ENCODE measurements around the gene SCGB1A1. TPM values are rescaled to one million over a fixed set of nuclear protein-coding genes. Genes with fewer than 3 reads are reported as not detected.
A peak's percentile ranks its signal among the peaks of the same experiment; 100 is the strongest.

The SCGB1A1 gene
- total and polyA plus RNA-seq, 8 donors: 3.5 to 397 (median 19.0) TPM

DNA sequence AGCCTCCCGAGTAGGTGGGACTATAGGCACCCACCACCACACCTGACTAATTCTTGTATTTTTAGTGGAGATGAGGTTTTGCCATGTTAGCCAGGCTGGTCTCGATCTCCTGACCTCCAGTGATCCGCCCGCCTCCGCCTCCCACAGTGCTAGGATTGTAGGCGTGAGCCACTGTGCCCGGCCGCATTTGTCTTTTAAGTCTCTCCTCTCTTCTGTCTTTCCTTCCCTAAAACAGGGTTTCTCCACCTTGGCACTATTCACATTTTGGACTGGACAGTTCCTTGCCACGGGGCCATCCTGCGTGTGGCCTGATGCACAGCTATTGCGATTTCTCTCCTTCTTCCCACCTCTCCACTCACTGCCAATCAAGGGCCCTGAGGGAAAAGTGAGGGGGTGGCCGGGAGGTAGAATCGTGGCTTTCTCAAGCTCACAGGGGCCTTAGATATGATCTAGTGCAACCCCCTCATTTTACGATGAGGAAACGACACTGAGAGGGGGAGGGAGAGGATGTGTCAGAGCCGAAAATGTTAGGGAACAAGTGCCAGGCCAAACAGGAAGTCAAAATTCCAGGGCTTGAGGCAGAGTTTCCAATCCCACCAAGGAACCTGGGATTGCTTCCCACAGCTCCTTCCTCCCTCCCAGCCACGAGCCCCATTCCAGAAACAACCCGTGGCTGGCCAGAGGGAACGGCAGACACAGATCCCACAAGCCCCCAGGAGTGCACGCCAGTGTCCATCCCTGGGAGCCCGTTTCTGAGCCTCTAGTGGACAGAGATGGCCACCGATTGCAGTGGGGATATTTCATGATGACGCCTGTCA lies 21.2 kb downstream of the SCGB1A1 start:
- peak in 1 of 4 donors; percentile 61 for DNase-seq
- ATAC-seq: peak; percentile 8
- intact Hi-C loops (cut with DNase I): no loop called here

GRCh38 chr11:62443390-62444235 lies 24.8 kb downstream of the SCGB1A1 start:
- Histone ChIP-seq H3K27me3 (peaks cover 0 to 11% of the 10 kb centered on the region in 2 donors), H3K4me3 (peak overlapping the region in 1 of 2 donors; percentile 36), H3K27ac (peak overlapping the region; percentile 81 to 89), H3K4me1 (peaks cover 11 to 50% of the 10 kb centered on the region in 2 donors), H3K9me3 (no peaks in the 10 kb centered on the region), H3K36me3 (no peaks in the 10 kb centered on the region)
- intact Hi-C loops (cut with DNase I): no loop called here
- ATAC-seq (peak; percentile 38), DNase-seq (no peak)
- no peak for TF ChIP-seq CTCF (IDR thresholded peaks at IDR 0.05)

More for the DNA sequence above, 21.2 kb downstream of the SCGB1A1 start:
- Histone ChIP-seq H3K4me3 (no peak overlapping the region), H3K36me3 (no peaks in the 10 kb centered on the region), H3K27ac (peak overlapping the region; percentile 72 to 75), H3K27me3 (peaks cover 0 to 9% of the 10 kb centered on the region in 2 donors), H3K4me1 (peaks cover 11 to 45% of the 10 kb centered on the region in 2 donors), H3K9me3 (no peaks in the 10 kb centered on the region)
- no peak for TF ChIP-seq CTCF (IDR thresholded peaks at IDR 0.05)

DNA sequence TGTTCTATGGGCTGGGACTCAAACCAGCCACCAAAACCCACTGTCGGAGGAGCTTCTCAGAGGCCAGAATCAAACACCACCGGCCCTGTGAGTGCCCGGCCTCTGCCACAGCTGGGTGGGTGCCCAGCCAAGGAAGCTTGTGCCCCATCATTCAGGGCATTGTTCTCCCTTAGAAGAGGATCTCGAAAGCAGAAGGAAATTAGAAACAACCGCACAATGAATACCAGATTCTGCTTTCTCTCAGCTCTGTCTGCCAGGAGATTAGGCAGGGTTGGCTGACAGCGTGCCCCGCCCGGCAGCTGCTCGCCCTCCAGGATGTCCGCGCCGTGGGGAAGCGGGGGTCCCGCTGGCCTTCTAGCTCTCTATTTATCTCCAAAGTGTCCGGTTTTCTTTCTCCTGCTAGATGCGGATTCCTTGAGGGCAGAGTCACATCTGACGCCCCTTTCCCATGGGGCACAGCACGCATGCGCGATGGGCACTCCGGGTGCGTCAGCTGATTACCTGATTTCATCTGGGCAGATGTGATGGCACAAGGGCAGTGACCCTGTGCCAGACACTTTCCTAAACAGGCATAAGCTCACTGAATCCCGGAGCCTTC lies 25.5 kb downstream of the SCGB1A1 start:
- Histone ChIP-seq H3K4me1 (peaks cover 11 to 50% of the 10 kb centered on the region in 2 donors), H3K36me3 (no peaks in the 10 kb centered on the region), H3K27ac (peak overlapping the region; percentile 81 to 89), H3K4me3 (peak overlapping the region; percentile 8 to 36), H3K9me3 (no peaks in the 10 kb centered on the region), H3K27me3 (peaks cover 0 to 11% of the 10 kb centered on the region in 2 donors)
- intact Hi-C loops (cut with DNase I): no loop called here
- ATAC-seq (peak; percentile 57), DNase-seq (peak; percentile 53 to 81 (median 71))
- TF ChIP-seq CTCF (IDR thresholded peaks at IDR 0.05): no peak

DNA sequence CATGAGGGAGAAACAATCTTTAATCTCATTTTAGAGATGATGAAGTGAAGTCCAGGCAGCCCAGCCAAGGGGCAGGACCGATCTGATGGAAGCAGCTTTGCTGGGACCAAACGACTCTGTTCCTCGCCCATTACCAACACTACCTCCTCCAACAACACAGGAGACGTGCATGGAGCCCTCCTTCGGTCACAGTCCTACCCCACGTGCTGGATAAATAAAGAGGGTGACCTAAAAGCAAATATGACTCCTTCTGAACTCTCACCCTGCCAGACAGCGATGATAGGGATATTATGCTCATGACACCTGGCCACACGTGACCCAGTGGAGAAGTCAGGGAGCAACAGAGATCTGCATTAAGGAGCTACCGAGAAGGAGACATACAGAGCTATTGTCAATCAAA lies 26.0 kb downstream of the SCGB1A1 start:
- TF ChIP-seq CTCF (IDR thresholded peaks at IDR 0.05): no peak
- peaks cover 11 to 47% of the 10 kb centered on the region in 2 donors for H3K4me1 ChIP-seq
- ATAC-seq (peak; percentile 13), DNase-seq (peak in 2 of 4 donors; percentile 32 to 39)
- H3K27me3 ChIP-seq: peaks cover 0 to 11% of the 10 kb centered on the region in 2 donors
- peak overlapping the region; percentile 8 to 36 for H3K4me3 ChIP-seq
- H3K36me3 ChIP-seq: no peaks in the 10 kb centered on the region
- intact Hi-C loops (cut with DNase I): no loop called here
- H3K9me3 ChIP-seq: no peaks in the 10 kb centered on the region
- H3K27ac ChIP-seq: peak overlapping the region; percentile 81 to 89
